GM19025 (cell line): ENCODE results near the gene PREX1.

Source experiments
- ATAC-seq: cut with Tn5 transposase; IDR thresholded peaks from one replicate; pipeline ENCODE4 v1.9.1; 2021; ENCODE audit warnings: mild to moderate bottlenecking, low read depth, moderate library complexity; ENCODE audit not compliant: unreplicated experiment

PREX1 gene

DNA sequence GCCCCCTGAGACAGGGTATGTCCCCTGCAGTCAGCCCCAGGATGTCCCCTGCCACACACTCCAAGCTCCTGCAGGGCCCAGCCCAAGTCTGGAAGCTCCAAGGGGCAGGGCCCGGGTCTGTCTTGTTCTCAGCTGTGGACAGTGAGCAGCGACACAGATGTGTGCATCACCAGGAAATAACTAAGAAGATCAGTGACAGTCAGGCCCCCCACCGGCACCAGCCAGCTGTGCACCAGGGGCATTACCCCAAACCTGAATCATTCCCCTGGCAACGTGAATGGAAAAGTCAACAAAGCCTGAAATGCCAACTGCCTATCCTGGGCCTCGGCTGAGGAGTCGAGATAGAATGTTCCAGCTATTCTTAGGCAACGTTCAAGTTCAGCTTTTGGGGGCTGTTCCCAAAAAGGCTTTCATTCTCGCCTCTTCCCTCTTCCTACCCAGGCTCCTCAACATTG, 105.0 kb downstream of the PREX1 start:
- no peak for ATAC-seq

DNA sequence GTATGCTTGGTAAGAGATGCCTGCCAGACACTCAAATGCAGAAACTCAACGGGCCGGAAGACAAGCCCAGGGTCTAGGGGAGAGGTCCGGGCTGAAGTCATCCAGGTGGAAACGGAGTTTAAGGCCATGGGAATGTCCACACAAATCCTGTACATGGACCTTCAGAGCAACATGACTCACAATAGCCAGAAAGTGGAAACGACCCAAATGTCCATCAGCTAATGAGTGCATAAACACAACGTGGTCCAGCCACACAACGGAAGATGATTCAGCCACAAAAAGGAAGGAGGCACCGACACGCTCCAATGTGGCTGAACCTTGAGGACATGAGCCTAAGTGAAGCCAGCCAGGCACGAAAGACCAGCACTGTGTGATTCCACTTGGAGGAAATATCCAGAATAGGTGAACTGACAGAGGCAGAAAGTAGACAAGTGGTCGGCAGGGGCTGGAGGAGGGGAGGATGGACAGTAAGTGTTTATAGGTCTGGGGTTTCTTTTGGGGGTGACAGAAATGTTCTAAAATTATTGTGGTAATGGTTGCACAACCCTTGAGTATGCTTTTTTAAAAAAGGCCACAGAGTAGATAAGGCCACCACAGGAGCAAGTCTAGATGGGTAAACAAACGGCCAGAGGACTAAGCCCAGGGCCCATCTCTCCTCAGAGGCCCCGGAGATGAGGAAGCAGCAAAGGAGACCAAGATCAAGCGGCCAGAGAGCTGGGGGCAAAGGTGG, 105.6 kb downstream of the PREX1 start:
- no peak for ATAC-seq

DNA sequence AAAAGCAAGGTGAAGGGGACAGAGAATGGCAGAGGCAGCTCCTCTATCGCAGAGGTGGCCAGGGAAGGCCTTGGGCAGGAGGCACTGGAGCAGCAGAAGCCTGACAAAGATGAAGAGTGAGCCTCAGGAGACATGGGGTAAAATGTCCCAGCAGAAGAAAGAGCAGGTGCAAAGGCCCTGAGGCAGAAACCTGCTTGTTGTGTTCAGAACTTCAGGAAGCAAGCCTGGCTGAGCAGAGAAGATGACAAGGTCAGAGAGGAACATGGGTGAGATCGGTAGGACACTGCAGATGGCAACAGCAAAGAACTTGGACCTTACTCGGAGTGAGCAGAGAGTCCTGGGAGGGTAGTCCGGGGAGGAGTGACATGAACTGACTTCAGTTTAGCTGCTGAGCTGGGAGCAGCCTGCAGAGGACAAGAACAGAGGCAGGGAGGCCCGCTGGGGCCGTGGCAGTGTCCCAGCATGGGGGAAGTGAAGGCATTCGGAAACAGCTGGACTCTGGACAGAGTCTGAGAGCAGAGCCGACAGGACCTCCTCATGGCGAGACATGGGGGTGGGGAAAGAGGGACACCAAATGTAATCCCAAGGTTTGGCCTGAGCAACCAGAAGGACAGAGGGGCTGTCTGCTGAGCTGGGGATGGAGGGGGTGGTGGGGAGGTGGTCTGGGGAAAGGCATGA, 106.3 kb downstream of the PREX1 start:
- no peak for ATAC-seq

DNA sequence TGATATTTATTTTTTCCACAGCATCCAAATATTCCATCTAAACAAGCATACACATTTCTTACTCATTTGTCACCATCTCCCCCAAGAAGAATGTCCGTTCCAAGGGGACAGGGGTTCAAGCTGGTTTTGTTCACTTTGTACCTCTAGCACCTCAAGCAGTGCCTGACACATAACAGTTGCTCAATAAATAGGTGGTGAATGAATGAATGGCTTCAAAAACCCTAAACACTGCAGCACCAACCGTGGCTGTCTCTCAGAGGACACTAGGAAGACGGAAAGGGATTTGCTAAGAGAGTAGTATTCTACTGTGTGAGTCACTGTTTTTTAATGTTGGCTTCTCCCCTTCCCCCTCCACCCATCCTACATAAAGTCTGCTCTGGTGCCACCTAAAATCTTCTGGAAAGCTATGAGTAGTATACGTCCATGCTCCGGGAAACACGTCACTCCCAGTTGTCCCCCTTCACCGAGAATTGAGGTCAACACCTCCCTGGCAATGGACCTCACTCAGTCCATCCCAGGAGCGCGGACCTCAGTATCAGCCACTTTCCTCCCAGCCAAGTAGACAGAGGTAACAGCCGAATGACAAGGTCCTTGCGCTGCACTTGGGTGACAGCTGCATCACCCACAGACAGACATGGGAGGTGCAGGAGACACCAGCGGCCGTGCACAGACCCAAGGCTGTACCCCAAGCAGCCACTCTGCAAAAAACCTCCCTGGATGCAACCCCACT, 107.4 kb downstream of the PREX1 start:
- ATAC-seq = no peak

DNA sequence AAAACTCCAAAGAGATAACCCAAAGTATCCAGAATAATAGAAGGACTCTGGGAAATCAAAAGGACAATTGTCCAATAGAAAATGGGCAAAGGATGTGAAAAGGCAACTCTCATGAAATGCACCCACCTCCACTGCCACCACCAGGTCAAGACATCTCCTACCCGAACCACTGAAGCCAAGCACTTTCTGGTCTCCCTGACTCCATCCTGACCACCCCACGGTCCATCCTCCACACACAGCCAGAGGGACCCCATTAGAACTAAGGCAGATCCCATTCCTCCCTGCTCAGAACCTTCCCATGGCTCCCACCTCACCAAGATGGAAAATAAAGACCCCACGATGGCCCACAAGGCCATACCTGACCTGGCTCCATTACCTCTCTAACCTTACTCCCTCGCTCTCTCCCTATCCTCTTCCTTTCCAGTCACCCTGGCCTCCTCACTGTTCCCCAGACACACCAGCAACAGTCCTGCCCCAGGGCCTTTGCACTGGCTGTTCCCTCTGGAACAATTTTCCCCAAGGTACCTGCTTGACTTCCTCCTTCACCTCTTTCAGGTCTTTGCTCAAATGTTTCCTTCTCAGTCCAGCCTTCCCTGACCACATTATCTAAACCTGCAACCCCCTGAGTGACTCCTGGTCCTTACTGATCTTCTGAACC, 108.1 kb downstream of the PREX1 start:
- ATAC-seq = no peak

DNA sequence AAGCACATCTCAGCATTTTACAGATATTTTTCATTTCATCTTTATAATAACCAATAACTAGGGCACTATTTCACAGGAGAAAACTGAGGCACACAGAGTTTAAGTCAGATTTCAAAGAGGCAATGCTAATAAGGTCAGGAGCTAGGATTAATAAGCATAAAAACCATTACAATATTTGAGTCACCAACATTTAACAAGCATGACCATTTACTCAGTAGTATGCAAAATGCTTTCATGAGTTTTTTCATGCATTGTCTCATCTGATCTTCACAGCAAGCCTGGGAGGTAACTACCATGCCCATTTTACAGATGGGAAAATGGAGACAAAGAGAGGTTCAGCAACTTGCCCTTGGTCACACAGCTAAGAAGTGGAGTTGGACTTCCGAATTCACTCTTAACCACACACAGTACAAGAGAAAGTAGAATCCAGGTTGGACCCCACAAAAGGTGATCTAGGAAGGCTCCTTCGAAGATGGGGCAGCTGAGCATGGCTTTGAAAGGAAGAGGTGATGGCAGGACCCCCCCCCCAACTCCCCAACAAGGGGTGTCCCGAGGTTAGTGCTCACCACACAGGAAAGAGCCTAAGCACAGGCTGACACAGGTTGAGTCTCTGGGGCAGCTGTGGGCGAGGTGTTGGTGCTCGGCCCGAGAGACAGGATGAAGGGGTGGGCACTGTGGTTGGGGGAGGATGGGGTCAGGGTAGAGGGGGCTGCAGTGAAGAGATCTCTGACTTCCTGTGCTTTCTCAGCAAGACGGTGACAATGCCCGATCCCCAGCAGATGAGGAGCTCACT, 108.8 kb downstream of the PREX1 start:
- no peak for ATAC-seq

DNA sequence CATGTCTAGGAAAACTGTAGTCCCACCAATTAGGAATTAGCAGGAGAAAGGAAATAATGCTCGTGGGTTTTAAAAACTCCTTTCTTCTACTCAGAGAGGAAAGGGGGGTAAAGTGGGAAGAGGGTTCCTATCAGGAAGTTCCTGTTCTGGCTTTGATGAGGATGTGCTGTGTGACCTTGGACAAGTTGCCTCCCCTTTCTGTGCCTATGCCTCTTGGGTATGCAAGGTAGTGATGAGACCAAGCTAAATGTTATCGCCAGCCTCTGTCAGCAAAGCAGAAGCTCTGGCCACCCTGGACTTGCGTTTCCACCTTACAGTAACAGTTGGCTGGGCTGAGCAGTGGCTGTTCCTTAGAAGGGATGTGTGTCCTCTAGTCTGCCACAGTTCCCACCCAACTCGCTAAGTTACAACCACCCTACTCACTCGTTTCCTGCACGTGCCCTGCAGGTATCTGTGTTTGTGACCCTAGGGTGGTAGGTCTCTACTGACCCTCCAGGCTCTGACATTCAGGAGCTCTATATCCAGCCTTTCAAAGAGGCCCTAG, 110.0 kb downstream of the PREX1 start:
- ATAC-seq = no peak

DNA sequence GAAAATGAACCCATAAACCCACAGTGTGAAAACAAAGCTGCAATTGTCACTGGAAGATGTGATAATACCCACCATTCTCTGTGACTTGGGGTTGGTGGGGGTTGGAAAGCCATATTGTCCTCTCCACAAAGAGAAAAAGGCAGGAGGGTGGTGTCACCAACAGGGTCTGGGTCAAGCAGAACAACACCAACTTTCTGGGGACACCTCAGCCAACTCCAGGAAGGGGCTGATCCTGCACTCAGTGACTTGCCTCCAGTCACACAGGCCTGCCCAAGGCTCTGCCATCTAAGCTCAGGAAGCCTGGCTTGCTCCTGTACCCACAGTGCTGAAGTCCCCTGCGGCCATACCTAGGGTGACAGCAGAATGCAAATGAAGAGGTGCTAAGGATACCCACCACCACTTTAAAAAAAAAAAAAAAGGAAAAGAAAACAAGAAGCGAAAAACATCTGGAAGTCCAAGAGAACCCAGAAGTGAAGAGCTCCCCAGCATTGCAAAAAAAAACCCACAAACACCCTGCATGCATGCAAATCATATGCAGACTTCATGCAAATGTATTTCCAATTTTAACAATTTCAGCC, 110.6 kb downstream of the PREX1 start:
- no peak for ATAC-seq

DNA sequence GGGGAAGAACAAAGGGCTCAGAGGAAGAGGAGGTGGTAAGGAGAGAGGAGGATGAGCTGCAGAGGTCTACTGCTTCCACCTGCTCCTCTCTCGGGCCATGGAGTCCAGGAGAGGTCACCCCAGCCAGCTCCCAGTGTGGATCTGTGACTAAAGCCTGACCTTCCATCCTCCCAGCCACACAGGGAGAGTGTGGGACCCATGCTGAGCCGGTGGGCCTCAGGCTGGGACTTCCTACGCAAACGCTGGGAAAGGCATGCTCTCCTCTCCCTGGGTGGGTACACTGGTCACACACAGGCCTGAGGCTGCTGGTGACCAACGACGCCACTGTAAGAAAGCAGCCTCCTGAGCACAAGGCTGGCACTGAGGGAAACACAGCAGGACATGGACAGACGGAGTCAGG, 111.3 kb downstream of the PREX1 start:
- ATAC-seq = no peak

DNA sequence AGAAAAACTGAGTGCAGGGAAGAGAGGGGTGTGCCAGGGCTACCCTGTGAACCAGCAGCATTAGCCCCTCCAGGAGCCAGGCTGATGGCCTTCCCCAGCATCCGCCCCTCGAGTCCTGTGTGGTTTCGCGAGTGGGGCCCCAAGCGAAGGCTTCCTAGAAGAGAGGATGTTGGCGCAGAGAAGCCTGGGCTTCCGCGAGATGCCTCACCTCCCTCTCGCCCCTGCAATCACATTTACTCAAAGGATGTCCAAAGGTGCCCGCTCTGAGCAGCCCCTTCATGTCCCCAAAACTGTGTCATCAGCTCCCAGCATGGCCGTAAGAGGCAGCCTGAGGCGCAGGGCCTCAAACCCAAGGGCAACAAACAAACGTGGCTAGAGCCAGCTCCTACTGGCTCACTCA, 111.7 kb downstream of the PREX1 start:
- ATAC-seq = no peak

DNA sequence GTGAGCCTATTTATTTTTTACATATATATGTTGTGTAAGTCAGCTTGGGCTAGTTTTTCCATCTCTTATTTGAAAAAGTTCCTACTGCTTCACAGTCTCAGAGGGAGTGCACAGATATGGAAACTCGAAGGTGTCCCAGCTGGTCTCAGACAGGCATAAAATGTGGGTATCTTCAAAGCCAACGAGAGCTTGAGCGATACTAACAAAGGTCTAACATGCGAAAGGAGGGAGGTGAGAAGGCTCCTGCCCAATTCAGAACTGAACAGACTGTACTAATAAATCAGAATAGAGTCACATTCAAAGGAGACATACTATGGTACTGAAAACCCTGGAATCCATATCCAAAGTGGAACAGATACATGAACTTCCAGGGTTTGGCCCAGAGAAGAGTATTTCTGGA, 113.0 kb downstream of the PREX1 start:
- no peak for ATAC-seq

DNA sequence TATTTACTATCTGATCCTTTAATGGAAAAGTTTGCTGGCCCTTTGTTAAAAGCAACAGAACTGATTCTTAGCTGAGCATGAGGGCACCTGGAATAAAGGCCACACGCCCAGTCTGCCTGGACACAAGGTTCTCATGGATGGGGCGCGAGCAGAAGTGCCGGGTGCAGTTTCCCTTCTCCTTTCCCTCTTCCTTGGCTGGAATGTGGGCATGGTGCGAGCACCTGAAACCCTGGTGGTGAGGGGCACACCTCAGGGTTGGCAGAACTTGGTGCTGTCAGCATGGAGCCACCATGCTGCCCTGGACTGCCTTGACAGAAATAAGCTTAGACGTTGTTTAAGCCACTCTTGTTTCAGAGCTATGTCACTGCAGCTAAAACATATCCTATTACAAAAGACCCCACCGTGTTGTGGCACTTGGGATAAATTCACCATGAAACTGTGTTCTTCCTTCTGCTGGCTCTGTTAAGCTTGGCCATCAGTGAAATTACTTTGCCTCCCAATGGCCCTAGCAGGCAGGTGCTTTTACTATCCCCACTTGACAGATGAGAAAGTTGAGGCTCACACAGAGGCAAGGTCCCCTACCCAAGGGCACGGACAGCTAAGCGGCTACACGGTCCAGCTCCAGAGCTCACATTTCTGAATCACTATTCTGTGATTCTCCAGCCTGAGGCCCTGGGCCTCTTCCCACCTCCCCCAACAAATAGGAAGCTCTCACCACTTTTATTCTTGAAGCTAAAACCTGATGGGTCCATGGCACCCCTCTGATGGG, 115.9 kb downstream of the PREX1 start:
- ATAC-seq = peak; percentile 15

DNA sequence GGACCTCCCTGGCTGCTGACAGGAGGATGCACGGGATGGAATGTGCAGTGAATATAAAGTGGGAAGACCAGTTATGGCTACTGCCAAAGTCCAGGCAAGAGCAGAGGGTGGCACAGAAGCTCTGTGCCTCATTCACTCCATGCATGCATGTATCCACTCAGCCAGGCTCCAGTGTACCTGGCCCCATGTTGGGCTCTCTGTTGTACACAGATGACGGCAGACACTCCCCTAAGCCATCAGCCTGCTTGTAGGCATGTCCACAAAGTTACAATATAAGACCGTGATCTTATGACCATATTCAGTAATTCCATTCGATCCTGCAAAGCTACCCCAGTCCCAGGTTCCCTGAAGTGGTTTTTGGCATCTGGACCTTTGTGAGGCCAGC, 116.8 kb downstream of the PREX1 start:
- ATAC-seq = no peak

DNA sequence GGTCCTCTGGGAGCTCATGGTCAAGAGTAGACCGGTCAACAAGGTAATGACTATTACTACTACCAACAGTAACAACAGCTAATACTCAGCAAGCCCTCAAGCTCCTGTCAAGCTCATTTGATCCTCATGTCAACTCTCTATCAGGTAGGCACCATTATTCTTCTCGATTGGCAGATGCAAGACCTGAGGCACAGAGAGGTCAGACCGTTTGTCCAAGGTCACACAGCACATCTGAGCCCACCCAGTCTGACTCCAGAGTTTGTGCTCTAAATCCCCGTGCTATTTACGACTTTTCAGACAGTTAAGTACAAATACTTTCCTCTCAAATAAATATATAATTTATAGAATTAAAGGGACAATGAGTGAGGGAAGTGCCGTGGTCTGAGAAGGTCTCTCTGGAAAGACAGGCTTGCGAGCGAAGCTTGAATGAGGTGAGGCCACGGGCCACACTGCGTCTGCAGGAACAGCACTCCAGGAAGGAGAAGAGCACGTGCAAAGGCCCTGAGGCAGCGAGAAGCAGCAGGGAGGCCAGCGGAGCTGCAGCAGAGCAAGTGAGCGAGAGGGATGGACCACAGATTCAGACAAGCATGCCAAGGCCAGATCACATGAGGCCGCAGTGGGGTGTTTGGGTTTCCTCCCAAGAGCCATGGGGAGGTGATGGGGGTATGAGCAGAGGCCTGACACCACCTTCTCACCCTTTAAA, 117.3 kb downstream of the PREX1 start:
- ATAC-seq = no peak

DNA sequence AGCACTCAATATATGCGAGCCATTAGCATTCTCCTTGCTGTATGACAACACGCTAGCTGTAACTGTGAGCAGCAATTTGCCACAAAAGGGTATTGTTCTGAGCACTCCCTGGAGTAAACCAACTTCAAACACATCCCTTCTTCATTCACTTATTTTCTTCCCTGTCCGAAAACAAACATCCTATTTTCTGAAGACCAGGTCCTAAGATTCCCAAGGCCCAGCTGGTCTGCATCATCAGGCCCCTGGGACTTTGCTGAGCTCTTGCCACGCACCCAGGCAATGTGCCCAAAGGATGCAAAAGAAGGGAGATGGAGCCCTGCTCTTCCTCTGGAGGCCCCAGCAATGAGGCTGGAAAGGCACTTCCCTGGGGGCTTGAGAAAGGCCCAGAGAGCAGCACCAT, 118.1 kb downstream of the PREX1 start:
- no peak for ATAC-seq

DNA sequence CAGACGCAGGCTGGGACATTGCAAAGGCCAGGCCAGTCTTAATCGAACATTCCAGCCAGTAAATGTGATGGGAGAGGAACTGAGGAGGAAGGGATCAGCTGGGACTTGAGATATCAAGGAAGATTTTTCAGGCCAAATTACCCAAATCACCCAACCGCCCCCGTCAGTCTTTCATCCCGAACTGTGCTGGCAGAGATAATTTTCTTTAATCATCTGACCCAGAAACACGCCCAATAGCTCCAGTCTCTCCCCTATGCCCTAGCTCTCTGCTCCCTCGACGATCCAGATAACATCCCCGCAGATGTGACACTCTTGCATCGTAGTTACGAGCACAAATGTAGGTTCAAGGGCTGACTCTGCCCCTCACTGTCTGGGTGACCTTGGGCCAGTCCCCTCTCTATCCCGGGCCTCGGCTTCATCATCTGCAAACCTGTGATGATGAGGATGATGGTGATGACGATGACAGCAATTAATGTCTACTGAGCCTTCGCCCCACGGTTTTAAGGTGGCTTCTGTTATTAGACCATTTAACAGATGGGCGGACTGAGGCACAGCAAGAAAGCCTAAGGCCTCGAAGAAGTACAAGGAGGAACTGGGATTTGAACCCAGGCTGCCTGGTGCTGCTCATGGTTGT, 118.6 kb downstream of the PREX1 start:
- ATAC-seq = no peak

DNA sequence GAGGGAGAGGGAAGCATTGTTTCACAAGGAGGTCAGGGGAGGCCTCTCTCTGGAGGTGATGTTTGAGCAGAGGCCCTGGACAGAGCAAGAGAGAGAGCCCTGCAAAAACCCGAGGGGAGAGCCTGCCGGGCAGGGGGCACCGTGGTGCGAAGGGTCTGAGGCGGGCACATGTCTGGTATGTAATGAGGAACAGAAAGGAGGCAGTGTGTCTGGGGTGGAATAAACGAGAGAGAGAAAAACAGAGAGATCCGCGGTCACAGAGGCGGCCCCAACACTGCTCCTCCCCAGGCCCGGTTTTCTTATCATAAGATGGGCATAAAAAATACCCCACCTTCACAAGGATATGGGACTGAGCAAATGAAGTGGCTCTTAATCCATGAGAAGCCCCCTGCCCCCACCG, 119.2 kb downstream of the PREX1 start:
- ATAC-seq = no peak

DNA sequence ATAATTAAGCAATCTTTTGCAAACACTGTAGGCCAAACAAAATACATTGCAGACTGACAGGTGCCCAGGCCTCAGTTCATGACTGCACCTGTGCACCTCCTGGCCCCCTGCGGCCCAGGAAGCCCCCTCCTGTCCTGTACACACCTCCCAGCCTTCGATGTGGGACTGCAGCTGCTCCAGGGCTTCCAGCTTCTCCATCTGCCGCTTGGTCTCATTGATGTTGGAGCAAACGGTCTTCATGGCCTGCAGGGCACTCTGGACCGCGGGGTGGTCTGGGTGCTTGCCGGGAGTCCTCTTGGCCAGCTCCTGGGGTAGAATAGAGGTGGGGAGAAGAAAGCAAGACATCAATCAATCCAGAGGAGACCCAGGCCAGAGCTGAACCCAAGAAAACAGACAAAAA, 119.7 kb downstream of the PREX1 start:
- ATAC-seq = no peak
